GM19397 (cell line): Measurements from ENCODE around the gene EYS.

Experiments used
- ATAC-seq: cut with Tn5 transposase; IDR thresholded peaks from one replicate; pipeline ENCODE4 v1.9.1; 2021; ENCODE audit warnings: mild to moderate bottlenecking, moderate library complexity; ENCODE audit not compliant: unreplicated experiment

The EYS gene

DNA sequence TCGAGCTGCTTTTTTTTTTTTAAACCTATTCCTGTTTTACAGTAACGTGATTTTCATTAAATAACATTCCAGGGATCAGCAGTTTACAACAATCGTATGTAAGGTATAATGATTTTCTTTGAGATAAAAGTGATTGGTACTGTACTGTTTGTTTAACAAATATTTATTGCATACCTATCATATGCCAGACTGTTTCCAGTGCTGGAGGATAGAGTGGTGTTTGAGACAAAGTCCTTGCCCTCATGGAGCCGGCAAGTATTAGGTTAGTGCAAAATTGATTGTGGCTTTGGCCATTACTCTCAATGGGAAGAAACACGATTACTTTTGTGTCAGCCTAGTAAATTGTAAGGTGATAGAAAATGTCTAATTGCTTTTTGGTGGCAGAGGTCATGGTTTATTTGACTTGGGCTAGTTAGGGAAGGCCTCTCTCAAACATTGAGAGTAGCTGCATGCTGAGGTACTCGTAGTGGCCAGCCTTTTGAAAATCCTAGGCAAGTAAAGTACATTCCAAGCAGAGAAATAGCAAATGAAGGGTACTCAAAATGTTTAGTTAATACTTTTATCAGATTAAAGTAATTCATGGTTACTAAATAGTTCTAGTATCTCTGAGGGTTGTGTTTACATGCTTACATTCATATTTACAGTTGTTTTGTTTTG lies 2035.8 kb downstream of the EYS start:
- no peak for ATAC-seq
